Measurements from ENCODE around the gene RCBTB1. TPM values are rescaled to one million over a fixed set of nuclear protein-coding genes. Genes with fewer than 3 reads are reported as not detected.

Gene RCBTB1
- total RNA-seq, 1 experiment from 2014 or later: 26.1 TPM

DNA sequence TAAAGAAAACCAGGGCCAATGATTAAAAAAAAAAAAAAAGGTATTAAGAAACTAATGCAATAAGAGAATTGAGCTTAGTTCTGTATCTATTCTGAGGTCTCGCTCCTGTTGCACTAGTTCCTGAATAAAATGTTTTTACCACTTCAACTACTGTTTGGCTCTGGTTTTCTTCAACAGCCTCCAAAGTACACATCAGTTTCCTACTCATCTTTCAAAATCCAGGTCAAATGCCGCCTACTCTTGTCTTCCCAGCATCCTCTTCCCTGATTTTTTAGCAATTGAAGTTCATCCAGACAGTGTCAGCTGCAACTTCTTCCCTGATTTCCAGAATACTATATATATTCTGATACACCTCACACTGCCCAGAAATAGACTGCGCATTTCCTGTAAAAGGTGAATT lies 1.4 kb upstream of the RCBTB1 start:
- H3K56ac ChIP-seq (ENCODE audit: insufficient read length, low read depth, low read length): no peak overlapping the region
- DNase-seq: no peak
- no peaks in the 10 kb centered on the region for H3K9me3 ChIP-seq (ENCODE audit: control insufficient read depth, low read depth, low read length)
- H4K8ac ChIP-seq (replicated peaks; ENCODE audit: insufficient read length, low read depth, low read length): no peak overlapping the region
- peak overlapping the region; percentile 77 to 87; a peak in 3 of 5 replicates for H3K4me3 Mint-ChIP-seq
- peaks cover 5% of the 10 kb centered on the region for H3K23me2 ChIP-seq (ENCODE audit: insufficient read length, low read depth, low read length, poor library complexity, severe bottlenecking)
- H2BK120ac ChIP-seq (ENCODE audit: low read depth, low read length, poor library complexity, severe bottlenecking): no peak overlapping the region
- peaks cover 14 to 16% of the 10 kb centered on the region in 2 experiments for H3K4me1 Mint-ChIP-seq
- H3K4me1 ChIP-seq (ENCODE audit: insufficient read depth, low read length): no peaks in the 10 kb centered on the region
- no peak overlapping the region for H3K4ac ChIP-seq (ENCODE audit: low read depth, low read length)
- TF ChIP-seq, protein P1, sequence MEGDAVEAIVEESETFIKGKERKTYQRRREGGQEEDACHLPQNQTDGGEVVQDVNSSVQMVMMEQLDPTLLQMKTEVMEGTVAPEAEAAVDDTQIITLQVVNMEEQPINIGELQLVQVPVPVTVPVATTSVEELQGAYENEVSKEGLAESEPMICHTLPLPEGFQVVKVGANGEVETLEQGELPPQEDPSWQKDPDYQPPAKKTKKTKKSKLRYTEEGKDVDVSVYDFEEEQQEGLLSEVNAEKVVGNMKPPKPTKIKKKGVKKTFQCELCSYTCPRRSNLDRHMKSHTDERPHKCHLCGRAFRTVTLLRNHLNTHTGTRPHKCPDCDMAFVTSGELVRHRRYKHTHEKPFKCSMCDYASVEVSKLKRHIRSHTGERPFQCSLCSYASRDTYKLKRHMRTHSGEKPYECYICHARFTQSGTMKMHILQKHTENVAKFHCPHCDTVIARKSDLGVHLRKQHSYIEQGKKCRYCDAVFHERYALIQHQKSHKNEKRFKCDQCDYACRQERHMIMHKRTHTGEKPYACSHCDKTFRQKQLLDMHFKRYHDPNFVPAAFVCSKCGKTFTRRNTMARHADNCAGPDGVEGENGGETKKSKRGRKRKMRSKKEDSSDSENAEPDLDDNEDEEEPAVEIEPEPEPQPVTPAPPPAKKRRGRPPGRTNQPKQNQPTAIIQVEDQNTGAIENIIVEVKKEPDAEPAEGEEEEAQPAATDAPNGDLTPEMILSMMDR (conservative IDR thresholded peaks at IDR 0.05): no peak
- no peaks in the 10 kb centered on the region for H4K20me1 ChIP-seq (ENCODE audit: control insufficient read depth, insufficient read depth, insufficient read length)
- H3K14ac ChIP-seq (ENCODE audit: insufficient read depth, low read length): no peak overlapping the region
- H3K23ac ChIP-seq (ENCODE audit: insufficient read length, low read depth, low read length): no peak overlapping the region
- no peaks in the 10 kb centered on the region for H3K27me3 ChIP-seq (ENCODE audit: insufficient read depth, low read length)
- H3K27ac Mint-ChIP-seq: no peak overlapping the region
- no peak overlapping the region for H2BK12ac ChIP-seq (ENCODE audit: insufficient read length, low read depth, low read length)
- no peak overlapping the region for H3K4me2 ChIP-seq (ENCODE audit: insufficient read depth, insufficient read length, low read length)
- H3K18ac ChIP-seq (ENCODE audit: insufficient read length, low read depth, low read length): no peak overlapping the region
- H3K27me3 Mint-ChIP-seq (ENCODE audit: low read depth): peaks cover 2% of the 10 kb centered on the region; the same call in 1 of the 2 replicates
- no peak overlapping the region for H4K91ac ChIP-seq (ENCODE audit: insufficient read length, low read depth, low read length)
- H2BK5ac ChIP-seq (ENCODE audit: insufficient read length, low read length): no peak overlapping the region
- H2BK15ac ChIP-seq (ENCODE audit: low read depth, low read length): no peak overlapping the region
- no CpG with 5 or more reads among the region's 3 CpGs for WGBS (ENCODE audit: extremely low coverage, insufficient read length, low lambda C conversion rate)
- no peak overlapping the region for H2BK20ac ChIP-seq (ENCODE audit: low read depth, low read length, poor library complexity, severe bottlenecking)
- H3T11ph ChIP-seq (ENCODE audit: low read length): no peak overlapping the region
- no peaks in the 10 kb centered on the region for H3K79me1 ChIP-seq (ENCODE audit: insufficient read depth, low read depth, low read length, poor library complexity, severe bottlenecking)
- no peak overlapping the region for H3K9ac ChIP-seq (ENCODE audit: extremely low read depth, insufficient read length, low read length)
- no peak overlapping the region for H2AK5ac ChIP-seq (ENCODE audit: insufficient read length, low read length)
- no peak overlapping the region for H3K27ac ChIP-seq (ENCODE audit: insufficient read length, low read depth, low read length)
- H3K36me3 Mint-ChIP-seq (ENCODE audit: insufficient read depth in 1 of 3, low read depth in 3 of 3): peaks cover 0 to 7% (median 6%) of the 10 kb centered on the region in 3 experiments; a peak in 3 of 7 replicates
- no peak overlapping the region for H2AFZ ChIP-seq (ENCODE audit: low read length)
- no peaks in the 10 kb centered on the region for H3K79me2 ChIP-seq (ENCODE audit: insufficient read depth, low read length)
- peaks cover 3% of the 10 kb centered on the region in 2 experiments; a peak in 3 of 5 replicates for H3K9me3 Mint-ChIP-seq
- H4K5ac ChIP-seq (ENCODE audit: insufficient read length, low read depth, low read length): no peak overlapping the region

Measured in H9 (cell line).